ENCODE measurements around the gene LPAR1.

LPAR1 gene

GRCh38 chr9:110950041-110950645 is 88.1 kb downstream of the LPAR1 start:
- DNase-seq, result no peak

GRCh38 chr9:110949081-110949480 is 89.2 kb downstream of the LPAR1 start:
- DNase-seq, result no peak

GRCh38 chr9:110947491-110948044 is 90.7 kb downstream of the LPAR1 start:
- DNase-seq, result no peak

GRCh38 chr9:110942522-110942921 is 95.7 kb downstream of the LPAR1 start:
- no peak for DNase-seq

GRCh38 chr9:110940951-110941557 is 97.2 kb downstream of the LPAR1 start:
- no peak for DNase-seq

GRCh38 chr9:110939573-110939972 is 98.7 kb downstream of the LPAR1 start:
- no peak for DNase-seq

GRCh38 chr9:110939047-110939446 is 99.2 kb downstream of the LPAR1 start:
- DNase-seq, result no peak

- no peak for DNase-seq
Observed at GRCh38 chr9:110938242-110938641, 100.0 kb downstream of the LPAR1 start.

GRCh38 chr9:110936719-110937452 is 101.4 kb downstream of the LPAR1 start:
- DNase-seq, result no peak

GRCh38 chr9:110936237-110936636 is 102.0 kb downstream of the LPAR1 start:
- DNase-seq, result no peak

- no peak for DNase-seq
Observed at GRCh38 chr9:110935829-110936228, 102.4 kb downstream of the LPAR1 start.

GRCh38 chr9:110933350-110934001 is 104.8 kb downstream of the LPAR1 start:
- DNase-seq, result no peak

GRCh38 chr9:110932863-110933262 is 105.4 kb downstream of the LPAR1 start:
- no peak for DNase-seq

GRCh38 chr9:110928599-110928998 is 109.7 kb downstream of the LPAR1 start:
- DNase-seq, result no peak

- no peak for DNase-seq
Observed at GRCh38 chr9:110926828-110927487, 111.3 kb downstream of the LPAR1 start.

GRCh38 chr9:110923601-110924000 is 114.7 kb downstream of the LPAR1 start:
- no peak for DNase-seq

GRCh38 chr9:110922145-110922544 is 116.1 kb downstream of the LPAR1 start:
- DNase-seq, result no peak

GRCh38 chr9:110921705-110922104 is 116.6 kb downstream of the LPAR1 start:
- DNase-seq, result no peak

- no peak for DNase-seq
Observed at GRCh38 chr9:110919609-110920008, 118.7 kb downstream of the LPAR1 start.

GRCh38 chr9:110919050-110919435 is 119.2 kb downstream of the LPAR1 start:
- DNase-seq, result no peak

- DNase-seq, result no peak
Observed at GRCh38 chr9:110918316-110919049, 119.8 kb downstream of the LPAR1 start.

- no peak for DNase-seq
Observed at GRCh38 chr9:110916403-110916802, 121.9 kb downstream of the LPAR1 start.
